HG03045 (cell line): ENCODE measurements around the gene DRD5.

ENCODE experiments used
- ATAC-seq: cut with Tn5 transposase; IDR thresholded peaks from one replicate; pipeline ENCODE4 v1.9.1; 2021; ENCODE audit warnings: mild to moderate bottlenecking, moderate library complexity; ENCODE audit not compliant: unreplicated experiment

Gene DRD5

DNA sequence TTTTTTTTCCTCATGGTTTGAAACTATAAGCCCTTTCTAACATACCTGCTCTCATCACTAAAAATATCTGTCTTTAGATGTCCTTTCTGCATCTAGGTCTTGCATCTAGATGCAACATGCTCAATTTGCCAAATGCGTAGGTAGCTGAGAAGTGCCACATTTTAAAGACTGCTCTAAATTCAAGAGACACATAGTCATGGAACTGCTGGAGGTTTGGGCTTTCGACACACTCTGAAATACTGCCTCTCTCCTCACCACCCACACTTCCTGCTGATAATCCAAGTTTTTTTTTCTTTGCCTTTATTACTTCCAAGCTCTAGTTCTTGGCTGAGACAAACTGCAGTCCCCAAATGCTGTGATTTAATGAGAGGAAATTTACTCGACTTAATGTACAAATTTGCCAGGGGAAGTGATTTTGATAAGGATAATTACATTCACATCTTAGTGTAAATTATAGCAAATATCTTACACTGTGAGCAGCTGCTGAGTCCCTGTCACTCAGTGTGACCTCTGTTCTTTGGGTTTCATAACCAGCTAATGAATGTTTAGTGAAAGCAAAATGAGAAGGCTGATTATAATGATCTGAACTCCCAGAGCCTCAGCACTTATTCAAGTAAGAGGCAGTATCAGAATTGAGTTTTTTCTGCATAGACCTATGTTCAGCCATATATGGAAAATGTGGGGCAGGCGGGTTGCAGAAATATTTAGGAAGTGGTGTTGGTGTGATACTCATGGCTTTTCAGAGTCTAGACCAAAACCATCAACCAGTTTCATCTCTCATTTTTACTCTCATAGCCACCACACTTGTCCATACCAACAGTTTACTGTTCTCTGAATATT lies 31.3 kb downstream of the DRD5 start:
- ATAC-seq, result peak; percentile 88

DNA sequence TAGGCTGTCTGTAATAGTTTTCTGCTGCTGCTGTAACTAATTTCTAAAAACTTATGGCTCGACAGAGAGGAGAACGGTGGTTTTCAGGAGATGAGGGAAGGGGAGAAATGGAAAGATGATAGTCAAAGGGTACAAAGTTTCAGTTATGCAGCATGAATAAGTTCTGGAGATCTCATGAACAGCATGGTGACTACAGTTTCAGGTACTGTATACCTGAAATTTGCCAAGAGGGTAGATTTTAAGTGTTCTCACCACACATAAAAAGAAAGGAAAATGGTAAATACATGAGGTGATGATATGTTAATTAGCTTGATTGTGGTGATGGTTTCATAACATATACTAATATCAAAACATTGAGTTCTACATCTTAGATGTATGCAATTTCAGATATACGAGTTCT lies 34.9 kb downstream of the DRD5 start:
- no peak for ATAC-seq

DNA sequence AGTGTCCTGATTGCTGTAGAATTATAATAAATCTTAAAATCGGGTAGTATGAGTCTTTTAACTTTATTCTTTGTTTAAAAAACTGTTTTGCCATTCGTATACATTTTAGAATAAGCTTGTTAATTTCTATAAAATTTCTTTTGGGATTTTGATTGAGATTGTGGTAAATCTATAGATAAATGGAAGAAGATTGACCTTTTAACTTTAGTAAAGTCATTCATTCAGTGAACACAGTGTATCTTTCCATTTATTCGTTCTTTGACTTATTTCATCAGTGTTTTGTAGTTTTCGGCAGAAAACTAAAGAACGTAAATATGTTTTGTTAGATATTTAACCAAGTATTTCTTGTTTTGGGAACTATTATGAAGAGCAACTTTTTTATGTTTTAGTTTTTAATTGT lies 38.9 kb downstream of the DRD5 start:
- no peak for ATAC-seq

DNA sequence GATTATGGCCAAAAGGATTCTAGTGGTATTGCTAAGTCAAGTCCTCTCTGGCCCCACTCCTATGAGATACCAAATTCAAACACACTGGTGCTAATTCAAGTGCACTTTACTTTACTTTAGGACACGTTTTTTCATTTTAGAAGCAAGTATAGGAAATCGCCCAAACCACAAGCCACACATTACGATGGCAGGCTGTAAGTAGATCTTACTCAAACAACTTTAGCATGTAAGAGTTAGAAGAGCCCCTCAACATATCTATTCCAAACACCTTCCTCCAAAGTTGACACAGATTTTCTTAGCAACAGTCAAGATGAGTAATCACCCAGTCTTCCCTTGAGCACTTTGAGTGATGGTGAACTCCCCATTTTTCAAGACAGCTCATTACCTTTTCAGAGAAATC lies 43.6 kb downstream of the DRD5 start:
- ATAC-seq, result no peak

DNA sequence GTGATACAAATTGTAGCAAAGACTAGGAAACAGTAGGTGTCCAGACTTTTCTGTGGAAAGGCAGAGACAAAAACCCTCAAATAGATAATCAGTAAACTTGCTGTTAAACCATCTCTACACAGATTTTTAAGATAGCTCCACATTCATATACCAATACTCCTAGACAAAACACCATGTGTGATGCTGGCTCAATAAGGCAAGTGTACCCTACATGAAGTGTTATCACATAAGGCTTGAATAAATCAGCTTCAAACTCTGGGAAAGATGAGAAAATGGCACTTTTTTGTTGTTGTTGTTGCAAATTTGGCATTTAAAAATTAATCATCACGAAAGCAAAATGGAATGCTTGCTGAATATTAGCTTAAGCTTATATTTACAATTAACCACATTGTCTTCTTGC lies 45.1 kb downstream of the DRD5 start:
- no peak for ATAC-seq

DNA sequence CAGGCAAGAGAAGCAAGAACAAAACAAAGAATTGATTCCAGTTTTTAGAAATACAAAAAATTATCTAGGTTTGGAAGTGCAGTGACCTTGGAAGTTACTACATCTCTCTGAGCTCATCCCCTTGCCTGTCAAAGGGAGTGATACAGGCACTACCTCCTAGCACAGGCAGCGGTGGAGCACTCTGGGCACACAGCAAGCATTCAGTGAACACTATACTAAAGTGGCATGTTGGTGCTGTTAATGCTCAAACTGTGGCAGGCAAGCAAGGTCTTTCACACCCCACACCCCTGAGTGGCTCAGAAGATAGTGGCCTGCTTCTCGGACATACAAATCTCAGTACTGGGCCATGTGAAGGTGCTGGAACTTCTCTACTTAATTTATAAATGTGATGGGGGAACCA lies 51.2 kb downstream of the DRD5 start:
- ATAC-seq, result no peak

DNA sequence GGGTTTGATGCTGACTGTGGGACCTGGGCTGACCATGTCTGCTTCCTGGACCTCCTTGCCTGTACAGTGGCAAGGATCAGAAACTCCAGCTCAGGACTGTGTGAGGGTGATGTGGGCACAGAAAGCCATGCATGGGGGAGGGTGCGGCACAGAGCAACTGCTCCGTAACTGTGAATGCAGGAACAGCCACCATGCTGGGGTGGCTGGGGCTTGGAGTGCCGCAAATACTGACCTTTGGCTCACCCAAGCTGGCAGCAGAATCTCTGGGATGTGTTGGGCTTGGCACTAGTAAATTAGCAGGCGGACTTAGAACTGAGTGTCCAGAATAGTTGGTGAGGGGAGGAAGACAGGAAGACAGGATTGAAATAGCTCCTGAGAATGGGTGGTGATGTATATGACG lies 52.0 kb downstream of the DRD5 start:
- ATAC-seq, result no peak
